HG03159 (cell line): ENCODE data around the gene PRR5.

ENCODE experiments used
- ATAC-seq: cut with Tn5 transposase; IDR thresholded peaks from one replicate; pipeline ENCODE4 v1.9.1; 2021; ENCODE audit warnings: mild to moderate bottlenecking, moderate library complexity; ENCODE audit not compliant: unreplicated experiment

PRR5 gene

DNA sequence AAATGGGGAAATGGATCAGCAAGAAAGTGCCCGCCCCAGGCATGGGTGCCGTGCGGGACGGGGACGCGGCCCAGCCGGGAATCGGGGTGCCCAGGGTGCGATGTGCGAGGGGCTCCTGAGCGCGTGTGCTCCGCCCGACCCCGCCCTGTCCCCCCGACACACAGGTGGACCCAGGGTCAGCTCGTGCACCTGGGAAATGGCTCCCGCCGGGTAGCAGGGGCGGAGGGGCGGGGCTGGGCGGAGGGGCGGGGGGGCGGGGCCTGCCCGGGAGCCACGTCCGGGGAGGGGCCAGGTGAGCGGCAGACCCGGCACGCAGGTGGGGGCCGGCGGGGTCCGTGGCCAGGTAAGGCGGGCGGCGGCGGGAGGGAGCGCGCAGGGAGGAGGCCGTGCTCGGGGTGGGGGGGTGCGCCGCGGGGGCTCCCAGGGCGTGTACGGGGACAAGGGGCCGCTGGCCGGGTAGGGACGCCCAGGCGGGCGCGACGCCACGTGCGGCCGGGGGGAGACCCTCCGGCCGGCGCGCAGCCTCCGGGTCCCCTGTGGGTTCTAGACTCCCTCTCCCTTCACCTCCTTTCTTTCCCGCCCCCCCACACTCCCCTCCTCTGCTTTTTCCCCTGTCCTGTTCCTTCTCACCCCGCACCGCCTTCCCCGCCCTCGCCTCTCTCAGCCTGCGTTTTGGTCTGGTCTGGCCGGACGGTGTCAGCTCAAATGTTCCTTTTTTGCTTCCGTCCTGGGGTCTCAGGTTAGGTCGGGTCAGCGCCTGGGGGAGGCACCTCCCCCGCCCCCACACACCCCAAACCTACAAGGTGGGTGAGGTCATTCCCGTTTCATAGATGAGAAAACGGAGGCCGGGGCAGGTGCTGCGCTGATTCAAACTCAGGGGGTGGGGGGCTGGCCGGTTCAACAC lies 50.5 kb downstream of the PRR5 start, which contains the start of gene ARHGAP8:
Gene ARHGAP8 (plus strand): TSS at position 291 of the 904 bp plus-strand sequence. CDS start 33,953 bp downstream, outside the sequence.
- ATAC-seq: no peak

DNA sequence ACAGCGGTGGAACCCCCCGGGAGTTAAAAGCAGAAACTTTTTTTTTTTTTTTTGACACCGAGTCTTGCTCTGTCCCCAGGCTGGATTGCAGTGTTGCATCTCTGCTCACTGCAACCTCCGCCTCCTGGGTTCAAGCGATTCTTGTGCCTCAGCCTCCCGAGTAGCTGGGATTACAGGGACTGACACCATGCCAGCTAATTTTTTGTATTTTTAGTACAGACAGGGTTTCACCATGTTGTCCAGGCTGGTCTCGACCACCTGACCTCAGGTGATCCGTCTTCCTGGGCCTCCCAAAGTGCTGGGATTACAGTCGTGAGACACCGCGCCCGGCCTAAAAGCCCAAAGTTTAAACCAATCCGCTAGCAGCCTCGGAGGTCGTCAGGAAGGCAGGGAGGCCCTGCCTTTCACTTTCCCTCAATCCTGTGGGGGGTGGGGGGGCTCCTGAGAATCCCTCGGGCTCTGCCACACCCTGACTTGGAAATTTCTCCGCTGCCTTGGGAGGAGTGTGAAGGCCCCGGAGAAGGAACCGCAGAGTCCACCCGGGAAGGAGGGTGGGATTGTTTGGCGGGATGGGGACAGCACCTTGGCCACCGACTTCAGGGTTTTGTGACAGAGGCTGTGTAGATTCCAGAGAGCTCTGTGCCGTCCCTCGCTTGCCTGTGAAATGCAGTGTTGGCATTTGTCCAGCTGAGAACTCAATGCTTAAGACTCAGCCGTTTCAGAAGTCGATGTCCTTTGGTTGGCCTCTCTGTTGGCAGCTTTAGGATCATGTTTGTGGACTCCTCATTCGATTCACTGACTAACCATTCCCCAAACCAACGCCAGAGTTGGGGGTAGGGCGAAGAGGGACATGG lies 51.4 kb downstream of the PRR5 start:
- no peak for ATAC-seq

DNA sequence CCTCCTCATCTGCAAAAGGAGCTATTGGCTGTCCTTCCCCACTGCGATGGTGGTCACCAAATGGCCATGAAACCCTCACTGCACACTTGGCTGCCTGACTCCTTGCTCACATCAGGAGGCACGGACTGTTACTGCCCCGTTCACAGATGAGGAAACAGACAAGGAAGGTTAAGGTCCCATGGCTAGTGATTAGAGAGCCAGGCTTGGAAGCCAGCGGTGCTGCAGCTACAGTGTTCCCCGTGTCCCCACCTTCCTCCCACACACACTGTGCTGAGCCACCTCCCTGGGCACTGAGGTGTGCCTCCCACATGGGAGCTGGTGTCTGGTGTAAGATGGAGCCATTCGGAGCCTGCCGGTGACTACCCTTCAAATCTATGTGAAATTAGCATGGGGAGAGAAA lies 53.0 kb downstream of the PRR5 start:
- no peak for ATAC-seq

DNA sequence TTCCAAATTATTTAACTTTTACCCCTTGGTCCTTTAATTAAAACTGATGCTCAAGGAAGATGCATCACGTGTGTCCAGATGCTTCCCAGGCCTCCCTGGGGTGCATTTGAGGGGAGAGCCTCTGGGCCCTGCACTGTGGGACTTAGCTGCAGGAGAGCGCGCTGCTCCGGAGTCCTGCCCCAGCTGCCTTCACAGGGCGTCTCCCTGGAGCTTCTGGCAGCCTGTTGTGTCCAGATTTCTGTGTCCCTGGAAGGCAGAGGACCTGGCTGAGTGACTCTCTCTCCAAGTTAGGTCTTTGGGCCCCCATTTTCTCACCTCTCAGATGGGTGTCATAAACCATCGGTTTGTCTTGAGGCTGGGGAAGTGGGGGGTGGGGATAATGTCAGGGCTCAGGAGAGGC lies 53.4 kb downstream of the PRR5 start:
- ATAC-seq: no peak

DNA sequence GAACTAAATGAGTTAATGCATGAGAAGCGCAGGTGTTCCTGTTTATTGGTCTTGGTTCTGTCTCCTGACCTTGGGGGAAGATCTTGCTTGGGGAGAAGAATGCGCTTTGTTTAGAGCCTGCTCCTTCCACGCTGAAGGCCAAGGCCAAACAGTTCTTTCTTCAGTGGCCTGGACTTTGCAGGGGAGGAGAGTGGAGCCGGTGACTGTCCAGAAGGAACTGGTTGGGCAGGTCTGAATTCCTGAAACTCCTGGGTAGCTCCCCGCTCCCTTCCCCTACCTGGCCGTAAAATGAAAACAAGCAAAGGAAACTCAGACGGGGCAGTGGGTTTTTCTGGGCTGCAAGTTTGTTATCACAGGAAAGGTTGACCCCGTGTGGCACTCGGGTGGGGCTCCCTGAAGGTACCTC lies 54.0 kb downstream of the PRR5 start:
- ATAC-seq: no peak

DNA sequence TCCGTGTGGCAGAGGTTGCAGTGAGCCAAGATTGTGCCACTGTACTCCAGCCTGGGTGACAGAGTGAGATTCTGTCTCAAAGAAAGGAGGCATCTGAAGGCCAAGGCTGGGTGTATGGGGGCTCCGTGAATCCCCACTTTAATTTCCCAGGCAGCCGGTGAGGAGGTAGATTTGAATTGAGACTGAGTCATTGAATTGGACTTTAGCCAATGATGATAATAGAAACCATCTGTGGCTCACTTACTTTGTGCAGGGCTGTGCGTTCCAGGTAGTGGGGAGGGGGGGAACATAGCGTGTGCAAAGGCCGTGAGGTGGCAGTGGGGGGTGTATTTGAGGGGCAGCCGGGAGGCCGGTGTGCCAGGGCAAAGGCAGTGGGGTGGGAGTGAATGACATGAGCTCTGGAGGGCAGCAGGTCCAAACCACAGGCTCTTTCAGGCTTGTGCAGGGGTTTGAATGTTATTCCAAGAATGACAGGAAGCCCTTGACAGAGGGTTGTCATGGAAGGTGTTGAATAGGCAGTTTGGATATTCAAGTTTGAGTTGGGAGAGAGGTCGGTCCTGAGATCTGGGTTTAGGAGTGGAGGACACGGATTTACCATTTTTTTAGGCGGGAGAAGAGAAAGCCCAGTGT lies 56.5 kb downstream of the PRR5 start:
- no peak for ATAC-seq

DNA sequence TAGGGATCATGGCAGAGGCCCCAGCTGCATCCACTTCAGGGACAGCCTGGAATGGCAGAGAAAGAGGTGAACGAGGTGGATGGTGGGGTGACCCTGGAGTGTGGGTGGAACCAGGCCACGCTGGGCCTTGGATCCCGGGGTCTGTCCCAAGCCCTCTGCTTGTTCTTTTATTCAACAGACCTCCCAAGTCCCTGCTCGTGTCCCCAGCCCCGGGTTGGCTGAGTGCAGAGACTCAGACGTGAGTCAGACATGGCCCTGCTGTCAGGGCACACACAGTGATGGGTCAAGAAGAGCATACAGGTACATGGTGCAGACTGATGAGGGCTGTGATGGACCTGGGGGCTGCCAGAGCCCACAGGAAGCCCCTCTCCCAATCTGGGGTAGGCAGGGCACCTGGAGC lies 57.0 kb downstream of the PRR5 start:
- no peak for ATAC-seq

DNA sequence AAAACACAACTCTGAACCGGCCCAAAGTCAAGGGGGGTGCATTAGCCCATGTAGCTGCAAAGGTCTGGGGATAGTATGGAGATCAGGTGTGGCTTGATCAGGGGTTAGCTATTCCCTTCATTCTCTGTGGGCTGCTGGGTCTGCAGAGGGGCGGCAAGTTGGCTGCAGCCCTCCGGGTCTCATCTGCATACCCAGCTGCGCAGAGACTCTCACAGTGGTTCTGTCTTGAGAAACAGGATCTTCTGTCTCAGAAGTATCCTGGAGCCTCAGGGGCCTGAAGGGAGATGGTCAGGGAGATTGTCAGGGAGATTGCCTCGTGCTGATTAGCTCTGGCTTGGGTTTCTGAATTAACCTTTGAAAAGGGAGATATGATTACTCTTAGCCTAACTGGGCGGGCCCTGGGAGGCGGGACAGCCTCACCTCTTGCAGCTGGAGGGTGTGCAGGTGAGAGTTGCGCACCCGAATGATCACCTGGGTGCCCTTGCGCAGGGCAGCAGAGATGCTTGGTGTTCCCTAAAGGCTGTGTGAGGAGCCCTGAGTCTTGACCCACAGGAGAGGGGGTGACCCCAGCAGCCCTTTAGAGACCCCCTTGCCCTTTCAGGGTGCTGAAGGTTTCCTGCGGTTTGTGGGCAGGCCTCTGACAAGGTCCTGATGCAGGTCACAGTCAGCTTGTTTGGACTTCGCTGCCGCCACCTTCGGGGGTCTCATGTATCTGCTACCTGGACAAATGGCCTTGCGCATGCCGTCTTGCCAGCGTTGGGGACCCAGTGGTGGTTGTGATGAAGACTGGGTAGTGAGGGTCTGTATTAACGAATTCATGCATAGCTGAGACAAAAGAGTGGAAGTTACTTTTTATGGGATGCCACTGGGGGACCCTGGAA lies 57.7 kb downstream of the PRR5 start:
- no peak for ATAC-seq

DNA sequence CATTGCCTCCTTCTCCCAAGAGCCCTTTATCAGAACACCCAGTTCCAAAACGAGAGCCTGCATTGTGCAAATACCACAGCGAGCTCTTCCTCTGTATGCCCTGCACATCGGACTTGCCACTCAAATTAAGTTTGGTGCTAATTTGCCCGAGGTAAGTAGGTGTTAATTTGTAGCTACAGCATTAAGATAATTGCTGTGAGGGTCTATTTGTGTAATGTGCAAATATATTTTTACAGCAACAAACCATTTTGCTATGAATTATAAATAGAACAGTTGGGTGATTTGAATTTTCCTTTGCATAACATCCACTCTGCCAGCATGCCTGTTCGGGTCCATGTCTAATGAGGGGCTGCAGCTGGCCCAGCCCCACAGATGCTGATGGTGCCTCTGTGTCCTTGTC lies 58.5 kb downstream of the PRR5 start:
- ATAC-seq: no peak

DNA sequence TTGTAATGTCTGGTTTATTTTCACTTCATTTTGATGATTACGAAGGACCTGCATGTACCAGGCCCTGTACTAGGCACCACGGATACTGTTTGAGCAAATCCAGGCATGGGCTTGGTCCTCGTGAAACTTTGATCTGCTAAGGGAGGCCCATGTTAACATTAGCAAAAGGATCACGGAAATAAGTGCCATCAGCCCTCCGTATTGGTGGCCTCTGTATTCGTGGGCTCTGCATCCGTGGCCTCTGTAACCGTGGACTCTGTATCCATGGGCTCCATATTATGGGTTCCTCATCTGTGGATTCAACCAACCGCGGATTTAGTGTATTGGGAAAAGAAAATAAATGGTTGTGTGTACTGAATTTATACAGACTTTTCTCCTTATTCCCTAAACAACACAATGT lies 59.0 kb downstream of the PRR5 start:
- no peak for ATAC-seq

DNA sequence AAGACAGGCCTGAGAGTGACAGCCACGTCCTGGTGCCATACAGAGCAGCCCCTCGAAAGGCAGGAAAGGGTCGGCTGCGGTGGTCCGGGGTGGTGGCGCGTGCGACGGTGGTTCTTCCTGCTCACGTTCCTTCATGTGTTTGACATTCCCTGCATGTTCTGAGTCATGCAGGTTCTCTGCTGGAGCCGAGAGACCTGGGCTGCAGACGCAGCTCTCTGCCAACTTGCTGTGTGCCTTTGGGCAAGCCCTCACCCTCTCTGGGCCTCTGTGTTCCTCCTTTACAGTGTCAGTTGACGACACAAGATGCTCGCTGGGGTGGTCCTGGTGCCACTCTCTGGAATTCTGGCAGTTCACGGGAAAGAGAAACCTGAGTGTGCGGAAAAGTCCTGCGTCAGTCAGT lies 62.4 kb downstream of the PRR5 start:
- ATAC-seq: no peak

DNA sequence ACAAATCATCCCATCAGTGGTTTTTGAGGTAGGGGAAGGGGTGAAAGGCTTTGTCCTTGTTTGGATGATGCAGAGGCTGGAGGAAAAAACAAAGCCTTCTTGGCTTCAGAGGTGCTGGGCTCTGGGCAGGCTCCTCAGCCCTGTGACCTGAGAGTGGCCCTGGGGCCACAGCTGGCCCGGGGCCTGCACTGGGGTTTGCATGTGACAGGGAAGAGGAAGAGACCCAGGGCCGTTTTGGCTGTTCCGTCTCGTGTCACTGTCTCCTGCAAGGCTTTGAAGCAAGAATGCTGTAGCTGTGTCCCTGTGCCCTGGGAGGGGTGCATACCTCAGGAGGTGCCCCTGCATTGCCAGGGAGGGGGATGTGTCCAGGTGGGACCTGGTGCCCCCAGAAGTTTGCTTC lies 63.0 kb downstream of the PRR5 start:
- ATAC-seq: no peak

DNA sequence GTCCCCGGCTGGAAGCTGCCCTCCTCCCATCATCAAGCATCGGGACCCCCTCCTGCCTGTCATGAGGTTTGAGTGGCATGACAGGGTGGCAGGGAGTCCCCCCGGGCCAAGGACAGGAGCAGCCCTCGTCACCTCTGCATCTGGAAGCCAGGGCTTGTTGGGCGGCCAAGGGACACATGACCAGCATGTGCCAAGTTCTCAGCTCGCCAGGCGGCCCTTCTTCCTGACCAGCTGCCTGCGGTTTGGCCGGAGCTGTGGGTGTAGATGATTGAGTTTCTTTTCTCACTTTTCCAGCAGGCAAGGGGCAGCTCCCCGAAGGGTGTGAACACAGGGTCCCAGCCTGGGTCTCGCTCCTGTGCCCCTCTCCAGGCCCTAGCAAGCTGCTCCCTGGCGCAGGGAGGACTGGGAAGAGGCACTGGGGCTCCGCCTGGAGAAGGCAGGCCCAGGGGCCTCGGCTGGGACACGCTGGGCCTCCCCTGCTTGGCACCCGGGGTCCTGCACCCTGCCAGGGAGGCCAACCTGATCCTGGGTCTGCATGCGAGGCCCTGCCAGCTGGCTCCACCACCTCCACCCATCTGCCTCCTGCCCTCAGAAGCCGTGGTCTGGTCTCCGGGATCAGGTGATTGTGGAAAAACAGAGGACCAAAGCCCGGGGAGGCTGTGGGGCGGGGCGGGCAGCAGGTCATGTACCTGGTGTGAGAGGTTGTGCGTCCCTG lies 63.7 kb downstream of the PRR5 start:
- ATAC-seq: no peak

DNA sequence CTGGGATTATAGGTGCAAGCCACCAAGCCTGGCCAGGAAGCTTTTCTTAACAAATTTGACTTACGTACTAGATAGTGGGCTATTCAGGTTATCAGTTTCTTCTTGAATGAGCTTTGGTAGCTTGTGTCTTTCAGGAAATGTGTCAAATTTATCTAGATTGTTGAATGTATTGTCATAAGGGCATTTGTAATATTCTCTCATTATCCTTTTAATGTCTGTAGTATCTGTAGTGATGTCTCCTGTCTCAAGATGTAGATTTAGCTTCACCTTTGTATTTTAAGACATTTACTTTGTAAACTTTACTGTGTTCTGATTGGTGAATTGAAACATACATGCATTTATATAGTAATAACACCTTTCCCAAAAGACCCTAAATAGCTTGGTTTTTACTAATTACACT lies 71.1 kb downstream of the PRR5 start:
- ATAC-seq: no peak

DNA sequence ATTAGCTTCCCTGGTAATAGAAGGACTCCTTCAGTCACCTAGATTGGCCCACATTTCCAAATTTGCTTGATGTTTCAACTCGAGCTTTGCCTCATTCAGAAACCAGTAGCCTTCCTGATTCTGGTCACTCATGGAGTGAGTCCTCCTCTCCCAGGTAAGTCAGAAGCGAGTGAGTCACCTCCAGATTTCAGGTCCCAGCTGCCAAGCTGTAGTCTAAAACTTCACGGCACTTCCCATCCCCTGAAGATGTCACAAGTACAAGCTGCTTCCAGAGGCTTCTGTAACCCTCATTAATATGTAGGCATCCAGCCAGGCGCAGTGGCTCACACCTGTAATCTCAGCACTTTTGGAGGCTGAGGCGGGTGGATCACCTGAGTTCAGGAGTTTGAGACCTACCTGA lies 73.9 kb downstream of the PRR5 start:
- no peak for ATAC-seq

DNA sequence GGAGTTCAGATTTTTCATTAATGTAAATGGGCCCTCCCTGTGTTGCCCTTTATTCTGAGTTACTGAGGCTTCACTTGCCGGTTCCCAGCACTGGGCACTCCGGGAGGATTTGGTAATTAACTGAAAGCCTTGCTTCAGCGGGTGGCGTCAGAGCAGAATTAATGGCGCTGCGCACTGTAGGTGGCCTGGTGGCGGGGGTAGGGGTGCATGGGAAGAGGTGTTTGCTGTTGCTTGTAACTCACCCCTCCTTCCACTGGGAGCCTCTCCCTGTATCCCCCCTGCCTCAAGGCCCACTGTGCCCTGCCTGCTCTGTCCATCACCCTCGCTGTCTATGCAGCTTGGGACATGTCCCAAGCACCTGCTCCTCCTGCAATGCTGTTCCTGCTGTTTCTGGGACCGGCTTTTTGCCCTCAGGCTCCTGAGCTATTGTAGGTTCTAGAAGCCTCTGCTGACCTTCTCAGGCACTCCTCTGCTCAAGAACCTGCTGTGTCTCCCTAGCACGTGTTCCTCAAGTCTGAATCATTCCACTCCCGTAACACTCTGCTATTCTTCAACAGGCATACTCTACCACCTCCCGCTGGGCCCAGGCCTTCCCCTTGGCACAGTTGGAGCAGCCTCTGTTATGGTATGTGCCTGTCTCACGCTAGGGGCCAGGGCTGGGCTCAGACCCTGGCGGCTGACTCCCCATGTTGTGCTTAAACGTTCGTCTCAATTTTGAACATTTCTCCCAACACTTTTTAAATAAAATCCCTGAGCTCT lies 74.8 kb downstream of the PRR5 start:
- no peak for ATAC-seq

DNA sequence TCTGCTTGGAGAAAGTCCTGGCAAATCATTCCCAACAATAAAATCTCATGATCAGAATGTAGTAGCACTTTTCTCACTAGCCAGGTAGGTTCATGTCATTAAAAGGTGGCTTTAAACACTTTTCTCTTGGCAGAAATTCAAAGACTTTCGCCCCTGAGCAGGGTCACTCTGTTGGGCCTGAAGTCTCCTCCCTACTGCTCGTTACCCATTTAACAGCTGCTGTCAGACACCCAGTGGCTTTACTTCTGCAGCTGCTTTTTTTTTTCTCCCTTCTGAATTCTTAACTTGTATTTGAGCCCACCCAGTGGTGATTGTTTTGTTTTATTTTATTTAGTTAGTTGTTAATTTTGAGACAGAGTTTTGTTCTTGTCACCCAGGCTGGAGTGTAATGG lies 75.4 kb downstream of the PRR5 start:
- ATAC-seq: no peak

DNA sequence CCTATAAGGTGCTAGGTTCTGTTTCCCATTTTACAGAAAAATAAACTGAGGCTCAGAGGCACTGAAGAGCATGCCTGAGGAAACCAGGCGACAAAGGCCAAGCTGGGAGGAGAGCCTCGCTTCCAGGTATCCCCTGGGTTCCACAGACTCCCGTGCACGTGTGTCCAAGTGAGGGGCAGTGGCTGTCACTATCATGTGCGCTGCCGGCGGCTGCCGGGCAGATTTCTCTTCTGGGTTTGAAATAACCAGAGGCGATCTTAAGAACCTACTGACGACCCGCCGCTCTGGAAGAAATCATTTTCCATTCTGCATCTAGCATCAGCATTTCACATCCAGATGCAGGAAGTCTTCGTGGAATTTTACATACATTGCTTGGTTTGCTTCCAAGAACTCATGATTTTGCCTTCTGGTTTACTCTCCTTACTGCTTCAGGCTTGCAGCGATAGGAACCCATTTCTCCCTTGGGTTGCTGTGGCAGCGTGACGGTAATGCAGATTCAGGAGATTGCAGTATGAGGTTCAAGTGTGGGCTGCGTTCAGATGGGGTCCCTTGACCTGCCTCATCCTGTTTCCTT lies 79.0 kb downstream of the PRR5 start:
- no peak for ATAC-seq
